ENCODE results near the gene LELP1. TPM values are rescaled to one million over a fixed set of nuclear protein-coding genes. Genes with fewer than 3 reads are reported as not detected.

The LELP1 gene
- total and polyA plus RNA-seq, 2 experiments from 2014 or later, result not detected

DNA sequence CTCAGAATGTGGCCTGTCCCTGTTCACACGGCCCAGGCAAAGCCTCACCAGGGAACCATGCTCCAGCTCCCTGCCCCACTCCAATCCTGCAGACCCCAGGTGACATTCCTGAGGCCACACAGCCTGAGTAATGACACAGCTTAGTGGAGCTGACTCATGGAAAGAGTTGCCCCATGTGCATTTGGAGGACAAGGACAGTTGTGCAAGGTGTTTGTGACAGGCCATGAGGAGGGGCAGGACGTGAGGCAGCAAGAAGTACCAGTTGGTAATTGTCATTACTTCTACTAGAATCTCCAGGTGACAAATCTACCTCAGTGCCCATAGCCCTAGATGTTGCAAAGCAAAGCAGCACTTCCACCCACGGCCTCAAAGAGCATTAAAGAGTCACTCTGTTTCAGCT is 29.3 kb downstream of the LELP1 start (continued):
- TF ChIP-seq, protein P1, sequence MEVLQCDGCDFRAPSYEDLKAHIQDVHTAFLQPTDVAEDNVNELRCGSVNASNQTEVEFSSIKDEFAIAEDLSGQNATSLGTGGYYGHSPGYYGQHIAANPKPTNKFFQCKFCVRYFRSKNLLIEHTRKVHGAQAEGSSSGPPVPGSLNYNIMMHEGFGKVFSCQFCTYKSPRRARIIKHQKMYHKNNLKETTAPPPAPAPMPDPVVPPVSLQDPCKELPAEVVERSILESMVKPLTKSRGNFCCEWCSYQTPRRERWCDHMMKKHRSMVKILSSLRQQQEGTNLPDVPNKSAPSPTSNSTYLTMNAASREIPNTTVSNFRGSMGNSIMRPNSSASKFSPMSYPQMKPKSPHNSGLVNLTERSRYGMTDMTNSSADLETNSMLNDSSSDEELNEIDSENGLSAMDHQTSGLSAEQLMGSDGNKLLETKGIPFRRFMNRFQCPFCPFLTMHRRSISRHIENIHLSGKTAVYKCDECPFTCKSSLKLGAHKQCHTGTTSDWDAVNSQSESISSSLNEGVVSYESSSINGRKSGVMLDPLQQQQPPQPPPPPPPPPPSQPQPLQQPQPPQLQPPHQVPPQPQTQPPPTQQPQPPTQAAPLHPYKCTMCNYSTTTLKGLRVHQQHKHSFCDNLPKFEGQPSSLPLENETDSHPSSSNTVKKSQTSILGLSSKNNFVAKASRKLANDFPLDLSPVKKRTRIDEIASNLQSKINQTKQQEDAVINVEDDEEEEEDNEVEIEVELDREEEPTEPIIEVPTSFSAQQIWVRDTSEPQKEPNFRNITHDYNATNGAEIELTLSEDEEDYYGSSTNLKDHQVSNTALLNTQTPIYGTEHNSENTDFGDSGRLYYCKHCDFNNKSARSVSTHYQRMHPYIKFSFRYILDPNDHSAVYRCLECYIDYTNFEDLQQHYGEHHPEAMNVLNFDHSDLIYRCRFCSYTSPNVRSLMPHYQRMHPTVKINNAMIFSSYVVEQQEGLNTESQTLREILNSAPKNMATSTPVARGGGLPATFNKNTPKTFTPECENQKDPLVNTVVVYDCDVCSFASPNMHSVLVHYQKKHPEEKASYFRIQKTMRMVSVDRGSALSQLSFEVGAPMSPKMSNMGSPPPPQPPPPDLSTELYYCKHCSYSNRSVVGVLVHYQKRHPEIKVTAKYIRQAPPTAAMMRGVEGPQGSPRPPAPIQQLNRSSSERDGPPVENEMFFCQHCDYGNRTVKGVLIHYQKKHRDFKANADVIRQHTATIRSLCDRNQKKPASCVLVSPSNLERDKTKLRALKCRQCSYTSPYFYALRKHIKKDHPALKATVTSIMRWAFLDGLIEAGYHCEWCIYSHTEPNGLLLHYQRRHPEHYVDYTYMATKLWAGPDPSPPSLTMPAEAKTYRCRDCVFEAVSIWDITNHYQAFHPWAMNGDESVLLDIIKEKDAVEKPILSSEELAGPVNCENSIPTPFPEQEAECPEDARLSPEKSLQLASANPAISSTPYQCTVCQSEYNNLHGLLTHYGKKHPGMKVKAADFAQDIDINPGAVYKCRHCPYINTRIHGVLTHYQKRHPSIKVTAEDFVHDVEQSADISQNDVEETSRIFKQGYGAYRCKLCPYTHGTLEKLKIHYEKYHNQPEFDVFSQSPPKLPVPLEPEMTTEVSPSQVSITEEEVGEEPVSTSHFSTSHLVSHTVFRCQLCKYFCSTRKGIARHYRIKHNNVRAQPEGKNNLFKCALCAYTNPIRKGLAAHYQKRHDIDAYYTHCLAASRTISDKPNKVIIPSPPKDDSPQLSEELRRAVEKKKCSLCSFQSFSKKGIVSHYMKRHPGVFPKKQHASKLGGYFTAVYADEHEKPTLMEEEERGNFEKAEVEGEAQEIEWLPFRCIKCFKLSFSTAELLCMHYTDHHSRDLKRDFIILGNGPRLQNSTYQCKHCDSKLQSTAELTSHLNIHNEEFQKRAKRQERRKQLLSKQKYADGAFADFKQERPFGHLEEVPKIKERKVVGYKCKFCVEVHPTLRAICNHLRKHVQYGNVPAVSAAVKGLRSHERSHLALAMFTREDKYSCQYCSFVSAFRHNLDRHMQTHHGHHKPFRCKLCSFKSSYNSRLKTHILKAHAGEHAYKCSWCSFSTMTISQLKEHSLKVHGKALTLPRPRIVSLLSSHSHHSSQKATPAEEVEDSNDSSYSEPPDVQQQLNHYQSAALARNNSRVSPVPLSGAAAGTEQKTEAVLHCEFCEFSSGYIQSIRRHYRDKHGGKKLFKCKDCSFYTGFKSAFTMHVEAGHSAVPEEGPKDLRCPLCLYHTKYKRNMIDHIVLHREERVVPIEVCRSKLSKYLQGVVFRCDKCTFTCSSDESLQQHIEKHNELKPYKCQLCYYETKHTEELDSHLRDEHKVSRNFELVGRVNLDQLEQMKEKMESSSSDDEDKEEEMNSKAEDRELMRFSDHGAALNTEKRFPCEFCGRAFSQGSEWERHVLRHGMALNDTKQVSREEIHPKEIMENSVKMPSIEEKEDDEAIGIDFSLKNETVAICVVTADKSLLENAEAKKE (CRISPR knock-in tag; IDR thresholded peaks at IDR 0.05), result no peak
- TF ChIP-seq POLR2AphosphoS5 (IDR thresholded peaks at IDR 0.05; ENCODE audit: low read depth), result no peak
- no peak for TF ChIP-seq STAT1 (IDR thresholded peaks at IDR 0.05; ENCODE audit: unreplicated experiment)
- no peak for TF ChIP-seq ZNF331 (CRISPR knock-in tag; IDR thresholded peaks at IDR 0.05; ENCODE audit: low read depth)

DNA sequence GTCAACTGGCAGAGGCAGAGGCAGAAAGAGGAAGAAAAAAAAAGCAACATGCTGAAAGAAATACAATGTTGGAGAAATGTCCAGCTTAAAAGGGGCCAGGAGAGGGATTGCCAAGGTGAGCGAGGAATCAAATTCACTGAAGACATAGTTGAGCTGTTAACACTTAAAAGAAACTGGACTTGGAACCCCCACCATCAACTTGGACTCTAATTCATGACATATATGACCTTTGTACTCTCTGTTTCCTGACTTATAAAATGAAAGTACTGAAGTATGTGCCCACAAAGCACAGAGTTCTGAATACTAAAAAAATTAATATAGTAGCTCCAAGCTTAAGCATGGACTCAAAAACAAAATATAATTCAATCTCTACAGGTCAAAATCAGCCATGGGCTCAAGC is 30.2 kb downstream of the LELP1 start:
- H3K9me3 Mint-ChIP-seq, result no peaks in the 10 kb centered on the region; the same call in 1 of the 3 replicates
- no peak overlapping the region for H3K27ac Mint-ChIP-seq
- H3K27me3 Mint-ChIP-seq (ENCODE audit: insufficient read depth, low read depth, poor library complexity), result peaks cover 2% of the 10 kb centered on the region
- Histone ChIP-seq H3K4me1 (ENCODE audit: insufficient read depth) (no peaks in the 10 kb centered on the region), H3K27ac (ENCODE audit: low read depth) (no peak overlapping the region), H3K4me2 (no peak overlapping the region), H3K79me2 (replicated peaks; ENCODE audit: insufficient read depth) (no peaks in the 10 kb centered on the region), H3K36me3 (ENCODE audit: insufficient read depth) (no peaks in the 10 kb centered on the region), H3K27me3 (ENCODE audit: insufficient read depth) (no peaks in the 10 kb centered on the region), H3K4me3 (no peak overlapping the region), H3F3A (replicated peaks; ENCODE audit: low read depth) (no peaks in the 10 kb centered on the region), H3K9me2 (ENCODE audit: insufficient read depth) (no peaks in the 10 kb centered on the region), H2AFZ (no peak overlapping the region), H4K20me1 (replicated peaks; ENCODE audit: insufficient read depth) (no peaks in the 10 kb centered on the region)
- no peak for ATAC-seq
- H3K4me1 Mint-ChIP-seq, result no peaks in the 10 kb centered on the region
- no peaks in the 10 kb centered on the region for H3K36me3 Mint-ChIP-seq (ENCODE audit: low read depth)
- DNase-seq (ENCODE audit: low spot score), result no peak
- no peak overlapping the region for H3K4me3 Mint-ChIP-seq
- no peak for TF ChIP-seq EZH2phosphoT487 (IDR thresholded peaks at IDR 0.05; ENCODE audit: unreplicated experiment)
- TF ChIP-seq CREB1 (CRISPR knock-in tag; IDR thresholded peaks at IDR 0.05; ENCODE audit: low read depth), result no peak
- TF ChIP-seq JUNB (IDR thresholded peaks at IDR 0.05; ENCODE audit: unreplicated experiment), result no peak
- TF ChIP-seq, protein P2, sequence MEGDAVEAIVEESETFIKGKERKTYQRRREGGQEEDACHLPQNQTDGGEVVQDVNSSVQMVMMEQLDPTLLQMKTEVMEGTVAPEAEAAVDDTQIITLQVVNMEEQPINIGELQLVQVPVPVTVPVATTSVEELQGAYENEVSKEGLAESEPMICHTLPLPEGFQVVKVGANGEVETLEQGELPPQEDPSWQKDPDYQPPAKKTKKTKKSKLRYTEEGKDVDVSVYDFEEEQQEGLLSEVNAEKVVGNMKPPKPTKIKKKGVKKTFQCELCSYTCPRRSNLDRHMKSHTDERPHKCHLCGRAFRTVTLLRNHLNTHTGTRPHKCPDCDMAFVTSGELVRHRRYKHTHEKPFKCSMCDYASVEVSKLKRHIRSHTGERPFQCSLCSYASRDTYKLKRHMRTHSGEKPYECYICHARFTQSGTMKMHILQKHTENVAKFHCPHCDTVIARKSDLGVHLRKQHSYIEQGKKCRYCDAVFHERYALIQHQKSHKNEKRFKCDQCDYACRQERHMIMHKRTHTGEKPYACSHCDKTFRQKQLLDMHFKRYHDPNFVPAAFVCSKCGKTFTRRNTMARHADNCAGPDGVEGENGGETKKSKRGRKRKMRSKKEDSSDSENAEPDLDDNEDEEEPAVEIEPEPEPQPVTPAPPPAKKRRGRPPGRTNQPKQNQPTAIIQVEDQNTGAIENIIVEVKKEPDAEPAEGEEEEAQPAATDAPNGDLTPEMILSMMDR (conservative IDR thresholded peaks at IDR 0.05; ENCODE audit: low read depth in 2 of 2), result no peak
- no peak for TF ChIP-seq NANOG (IDR thresholded peaks at IDR 0.05; ENCODE audit: borderline replicate concordance)
- TF ChIP-seq POLR2AphosphoS5 (IDR thresholded peaks at IDR 0.05; ENCODE audit: low read depth), result no peak
- no peak for TF ChIP-seq ZNF114 (CRISPR knock-in tag; IDR thresholded peaks at IDR 0.05)
- TF ChIP-seq ZNF331 (CRISPR knock-in tag; IDR thresholded peaks at IDR 0.05; ENCODE audit: low read depth), result no peak
